HG03520 (cell line): ENCODE results near the gene PLCL2.

Experiments
- ATAC-seq: cut with Tn5 transposase; IDR thresholded peaks from one replicate; pipeline ENCODE4 v1.9.1; 2021; ENCODE audit warnings: mild to moderate bottlenecking, moderate library complexity; ENCODE audit not compliant: unreplicated experiment

PLCL2 gene

GRCh38 chr3:16884748-16885592 lies at the start of gene PLCL2:
TSS of gene PLCL2 (plus strand) at chr3:16884955. CDS start at chr3:16885040, 85 bp downstream.
- ATAC-seq, result peak; percentile 27

GRCh38 chr3:16836505-16837237 lies 48.1 kb upstream of the PLCL2 start:
- no peak for ATAC-seq

DNA sequence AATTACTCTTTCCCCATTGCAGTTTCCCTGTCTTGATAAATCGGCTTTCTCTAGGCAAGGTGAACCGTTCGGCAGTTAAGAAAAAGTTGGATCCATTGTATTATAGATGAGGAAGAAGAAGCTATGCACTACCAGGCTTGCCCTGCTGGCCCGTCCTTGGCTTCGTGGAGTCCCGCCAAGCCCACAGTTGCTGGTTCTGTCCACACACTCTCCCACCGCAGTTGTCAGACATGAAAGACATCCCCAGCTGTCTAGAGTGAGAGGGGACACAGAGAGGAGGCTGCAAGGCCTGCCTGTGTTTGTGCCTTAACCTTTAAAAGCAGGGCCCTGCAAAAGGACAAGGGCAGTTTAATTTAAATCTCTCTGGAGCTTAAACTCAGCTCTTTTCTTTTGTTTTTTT lies 47.2 kb upstream of the PLCL2 start:
- ATAC-seq, result no peak

DNA sequence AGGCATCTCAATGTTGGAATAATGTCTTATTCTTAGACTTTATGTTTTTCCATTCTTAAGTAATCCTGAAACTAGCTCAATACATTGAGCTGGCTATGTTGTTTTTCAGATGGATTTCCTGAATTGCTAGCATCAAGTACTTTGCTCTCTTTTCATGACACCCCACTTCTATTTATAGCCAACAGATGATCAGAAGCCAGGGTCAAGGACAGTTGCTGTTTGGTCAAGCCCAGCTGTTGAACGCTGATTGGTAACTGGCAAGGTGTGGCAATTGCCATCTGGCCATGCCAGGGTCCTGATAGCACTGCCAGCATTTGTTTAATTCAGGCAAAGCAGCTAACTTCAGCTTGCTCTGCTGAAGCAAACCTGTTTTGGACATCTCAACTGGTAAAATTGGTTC lies 46.2 kb upstream of the PLCL2 start:
- ATAC-seq, result no peak

GRCh38 chr3:16839271-16840100 lies 45.3 kb upstream of the PLCL2 start:
- no peak for ATAC-seq

GRCh38 chr3:16840101-16840424 lies 44.7 kb upstream of the PLCL2 start:
- ATAC-seq, result no peak

DNA sequence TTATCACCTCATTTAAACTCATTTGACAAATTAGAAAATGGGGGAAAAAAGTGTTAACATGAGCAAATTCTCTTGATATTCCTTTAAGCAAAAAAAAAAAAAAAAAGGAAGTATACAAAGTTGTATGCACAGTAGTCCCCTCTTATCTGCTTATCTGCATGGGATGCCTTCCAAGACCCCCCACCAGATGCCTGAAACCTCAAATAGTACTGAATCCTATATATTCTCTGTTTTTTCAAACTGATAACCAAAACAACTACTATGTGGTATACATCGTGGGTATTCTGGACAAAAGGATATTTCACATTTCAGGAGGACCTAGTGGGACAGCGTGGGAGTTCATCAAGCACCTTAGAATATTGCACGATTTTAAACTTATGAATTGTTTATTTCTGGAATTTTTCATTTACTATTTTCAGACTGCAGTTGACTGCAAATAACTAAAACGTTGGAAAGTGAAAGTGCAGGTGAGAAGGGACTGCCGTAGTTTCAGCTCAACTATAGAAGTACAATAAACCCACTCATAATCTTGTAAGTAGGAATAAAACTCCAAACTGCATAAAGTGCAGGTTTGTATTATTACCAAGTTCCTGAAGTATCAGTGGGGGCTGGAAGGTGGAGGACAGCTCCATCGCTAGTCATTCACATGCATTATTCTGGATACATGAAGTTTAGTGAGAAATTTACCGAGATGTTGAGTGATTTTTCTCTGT lies 43.6 kb upstream of the PLCL2 start:
- no peak for ATAC-seq

- ATAC-seq, result peak; percentile 45
Measured at GRCh38 chr3:16841904-16842271, 42.9 kb upstream of the PLCL2 start.

DNA sequence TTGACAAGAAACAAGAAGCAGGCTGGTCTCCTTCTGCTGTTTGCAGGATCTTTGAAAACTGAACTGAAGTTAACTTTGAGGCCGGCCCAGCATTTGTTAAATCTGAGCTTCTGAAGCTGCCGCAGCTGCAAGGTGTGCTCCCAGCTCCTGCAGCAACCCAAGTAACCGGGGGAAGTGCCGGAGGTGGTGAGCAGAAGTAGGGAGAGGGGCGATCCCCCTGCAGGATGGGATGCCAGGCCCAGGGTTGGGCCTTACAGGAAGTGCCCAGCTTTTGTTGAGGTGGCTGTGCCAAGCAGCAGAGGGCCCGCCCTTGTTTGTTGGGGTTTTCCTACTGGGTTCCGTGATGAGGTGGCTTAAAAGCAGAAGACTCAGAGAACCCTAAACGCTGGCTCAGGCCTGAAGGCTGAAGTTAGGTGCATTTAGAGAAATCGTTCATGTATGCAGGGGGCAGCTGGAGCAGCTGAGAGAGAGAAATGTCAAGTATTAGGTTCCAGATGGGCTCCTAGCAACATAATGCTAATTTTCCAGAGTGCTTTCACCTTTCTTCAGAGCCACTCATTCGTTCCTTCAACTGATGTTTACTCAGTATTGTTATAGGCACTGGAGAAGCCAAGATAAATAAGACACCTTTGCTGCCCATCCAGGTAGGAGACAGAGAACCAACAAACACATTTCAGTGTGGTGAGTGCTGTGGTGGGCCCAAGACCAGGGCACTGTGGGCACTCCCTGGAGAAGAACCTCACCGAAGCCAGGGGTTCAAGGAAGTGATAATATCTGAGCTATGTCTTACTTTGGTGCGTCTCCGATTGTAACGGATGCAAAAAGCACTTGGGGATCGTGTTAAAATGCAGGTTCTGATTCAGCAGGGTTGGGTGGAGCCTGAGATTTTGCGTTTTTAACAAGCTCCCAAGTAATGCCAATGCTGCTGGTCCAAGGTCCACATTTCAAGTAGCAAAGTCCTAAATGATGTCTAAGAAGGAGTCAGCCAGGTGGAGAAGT lies 42.2 kb upstream of the PLCL2 start:
- peak; percentile 63 for ATAC-seq

DNA sequence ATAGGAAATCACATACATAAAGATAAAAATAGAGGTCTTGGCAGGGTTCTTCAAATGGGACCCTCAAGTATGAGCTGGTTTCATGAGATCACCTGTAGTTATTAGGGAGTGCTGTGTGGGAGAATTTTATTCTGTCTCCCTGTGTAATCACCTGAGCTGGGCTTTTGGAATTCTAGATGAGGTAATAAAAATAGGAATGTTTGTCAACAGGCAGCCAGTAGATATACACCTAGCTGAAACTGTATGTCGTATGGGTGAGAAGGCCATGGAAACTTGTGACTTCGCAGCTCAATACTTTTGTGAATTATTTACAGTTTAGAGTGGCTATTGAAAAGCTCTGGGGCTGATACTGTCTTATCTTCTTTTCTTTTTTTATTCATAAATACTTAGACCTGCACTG lies 40.5 kb upstream of the PLCL2 start:
- ATAC-seq, result no peak

DNA sequence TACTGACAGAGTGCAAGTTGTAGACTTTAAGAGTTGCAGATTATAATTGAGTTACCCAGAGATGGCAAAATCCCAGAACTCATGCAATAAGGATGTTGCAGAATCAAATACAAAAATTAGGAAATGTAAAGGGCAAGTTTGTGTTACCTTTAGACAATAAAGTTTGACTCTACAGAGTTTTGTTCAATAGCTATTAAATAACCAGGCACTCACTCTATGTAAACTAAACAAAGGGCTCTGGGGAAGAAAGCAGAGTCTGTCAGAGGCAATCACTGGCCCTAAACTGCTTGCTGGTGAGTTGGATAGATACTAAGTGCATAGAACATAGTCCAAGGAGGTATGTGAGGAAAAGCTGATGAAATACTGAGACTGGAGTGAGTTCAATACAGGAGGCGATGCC lies 40.0 kb upstream of the PLCL2 start:
- no peak for ATAC-seq

DNA sequence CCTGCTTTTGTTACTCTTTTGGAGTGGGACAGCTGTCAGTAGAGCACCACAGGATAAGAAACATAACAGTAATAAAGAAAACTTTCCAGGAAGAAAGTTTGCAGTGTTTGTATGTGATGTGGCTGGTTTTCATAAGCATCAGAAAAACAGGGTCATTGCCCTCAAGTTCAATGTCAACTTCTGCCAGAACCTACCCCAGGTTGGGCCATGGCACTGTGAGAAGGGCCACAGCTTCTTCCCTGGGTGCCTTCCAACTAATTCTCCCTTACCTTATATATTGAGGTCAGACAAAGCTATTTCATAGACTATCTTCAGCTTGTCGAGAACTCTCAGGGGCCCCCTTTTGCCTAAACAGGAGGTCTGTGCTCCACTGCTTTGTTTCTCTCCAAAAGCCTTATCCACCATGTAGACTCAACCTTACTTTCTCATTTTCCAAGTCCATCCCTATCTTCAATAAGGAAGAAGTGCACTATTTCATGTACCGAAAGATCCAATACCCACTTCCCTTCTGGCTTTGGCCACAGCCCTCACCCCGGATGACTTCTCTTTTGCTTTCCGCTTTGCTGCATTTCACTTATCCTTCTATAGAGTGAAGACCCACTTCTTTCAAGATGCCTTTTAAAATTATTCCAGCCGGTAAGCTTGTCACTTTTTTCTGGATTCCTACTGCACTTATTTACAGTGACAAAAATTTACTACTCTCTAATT lies 38.2 kb upstream of the PLCL2 start:
- ATAC-seq, result no peak

DNA sequence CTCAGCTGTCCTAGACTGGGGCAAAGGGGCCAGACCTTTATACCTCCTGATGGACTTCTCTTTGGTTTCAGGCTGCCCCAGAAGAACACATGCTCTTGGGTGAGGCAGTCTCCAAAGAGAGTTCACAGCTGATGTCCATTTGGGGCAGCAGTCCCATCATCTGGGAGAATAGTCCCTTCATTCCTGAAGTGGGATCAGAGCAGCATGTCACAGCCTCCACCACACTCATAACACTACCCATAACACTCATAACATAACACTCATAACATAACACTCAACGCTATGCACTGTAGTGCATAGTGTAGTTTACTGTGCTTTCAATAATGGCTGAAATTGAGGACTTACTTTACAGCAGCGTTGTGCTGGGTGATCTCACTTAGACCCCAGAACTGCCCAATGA lies 36.7 kb upstream of the PLCL2 start:
- peak; percentile 65 for ATAC-seq

- peak; percentile 64 for ATAC-seq
Measured at GRCh38 chr3:16849229-16849628, 35.5 kb upstream of the PLCL2 start.

GRCh38 chr3:16849795-16850194 lies 35.0 kb upstream of the PLCL2 start:
- no peak for ATAC-seq

- no peak for ATAC-seq
Measured at GRCh38 chr3:16855497-16855896, 29.3 kb upstream of the PLCL2 start.

DNA sequence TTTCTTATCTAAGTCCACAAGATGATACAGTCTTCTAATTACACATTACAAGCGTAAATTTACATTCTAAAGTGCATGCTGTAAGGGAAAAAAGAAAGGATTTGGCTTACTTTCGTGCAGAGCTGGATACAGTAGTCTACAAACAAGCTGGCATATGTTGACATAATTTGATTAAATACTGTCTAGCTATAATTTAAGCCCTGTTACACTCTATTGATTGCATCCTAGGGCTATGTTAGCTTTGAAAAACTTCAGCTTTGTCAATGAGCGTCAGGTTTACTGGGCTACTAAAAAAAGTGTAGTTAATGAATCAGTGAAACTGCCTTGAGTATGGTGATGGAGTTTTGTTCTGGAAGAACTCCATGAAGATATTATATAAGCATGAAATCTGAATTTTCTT lies 24.5 kb upstream of the PLCL2 start:
- no peak for ATAC-seq

GRCh38 chr3:16861432-16861831 lies 23.3 kb upstream of the PLCL2 start:
- ATAC-seq, result no peak
